GM19452 (cell line): ENCODE data around the gene FAR1.
"Not testable (repeated sequence)": the region's sequence is repeated elsewhere in the genome, so short reads cannot be mapped to it uniquely, and the experiment has no call there.

Experiments used
- ATAC-seq: cut with Tn5 transposase; IDR thresholded peaks from one replicate; pipeline ENCODE4 v1.9.1; 2021; ENCODE audit not compliant: unreplicated experiment

FAR1 gene

DNA sequence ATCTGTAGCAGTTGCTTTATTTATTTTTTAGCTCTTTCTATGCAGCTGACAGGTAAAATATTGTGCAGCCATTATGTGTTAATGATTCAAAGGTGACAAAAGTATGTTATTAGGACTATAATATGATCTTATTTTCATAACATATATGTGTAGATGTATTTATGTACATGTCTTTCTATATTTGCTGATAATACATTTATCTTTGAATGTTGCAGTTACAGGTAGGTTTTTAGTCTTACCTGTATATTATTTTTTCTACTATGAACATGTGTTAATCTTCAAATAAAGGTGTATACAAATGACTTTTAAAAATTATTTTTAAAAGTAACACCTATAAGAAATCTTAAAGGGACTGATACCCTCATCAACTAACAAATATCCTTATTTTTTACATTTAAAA, 33.6 kb downstream of the FAR1 start:
- no peak for ATAC-seq

DNA sequence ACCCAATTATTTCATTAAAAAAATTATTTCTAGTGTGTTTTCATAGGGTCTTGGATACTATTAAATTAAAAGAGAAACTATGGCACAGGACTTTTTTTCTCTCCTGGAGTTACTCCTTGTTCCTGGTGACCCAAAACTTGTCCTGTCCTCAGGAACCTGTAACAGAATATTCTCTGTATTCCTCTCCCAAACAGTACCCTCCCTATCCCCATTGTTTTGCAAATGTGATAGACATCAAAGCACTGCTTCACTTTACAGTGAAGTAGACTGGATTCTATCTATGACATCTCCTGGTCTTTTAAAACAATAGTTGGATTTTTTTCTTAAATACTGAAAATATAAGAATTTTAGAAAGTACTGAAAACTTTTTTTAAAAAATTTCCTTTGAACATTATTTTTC, 37.2 kb downstream of the FAR1 start:
- no peak for ATAC-seq

DNA sequence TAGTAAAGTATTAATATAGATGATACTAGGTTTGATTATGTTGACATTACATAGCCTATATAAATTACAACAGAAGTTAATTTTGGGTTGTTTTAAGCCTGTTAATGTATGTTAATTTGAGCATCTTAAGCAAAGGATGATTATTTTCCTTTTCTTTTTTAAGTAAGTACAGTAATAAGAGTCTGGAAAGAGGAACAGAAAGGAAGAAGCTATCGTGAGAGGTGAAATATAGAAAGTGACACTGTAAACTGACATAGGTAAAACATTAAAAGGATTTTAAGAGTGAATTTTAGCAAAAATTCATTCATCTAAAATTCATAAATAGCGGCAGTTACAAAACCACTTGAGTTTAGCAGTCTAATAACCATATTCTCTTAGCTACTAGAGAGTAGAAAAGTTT, 45.5 kb downstream of the FAR1 start:
- no peak for ATAC-seq

DNA sequence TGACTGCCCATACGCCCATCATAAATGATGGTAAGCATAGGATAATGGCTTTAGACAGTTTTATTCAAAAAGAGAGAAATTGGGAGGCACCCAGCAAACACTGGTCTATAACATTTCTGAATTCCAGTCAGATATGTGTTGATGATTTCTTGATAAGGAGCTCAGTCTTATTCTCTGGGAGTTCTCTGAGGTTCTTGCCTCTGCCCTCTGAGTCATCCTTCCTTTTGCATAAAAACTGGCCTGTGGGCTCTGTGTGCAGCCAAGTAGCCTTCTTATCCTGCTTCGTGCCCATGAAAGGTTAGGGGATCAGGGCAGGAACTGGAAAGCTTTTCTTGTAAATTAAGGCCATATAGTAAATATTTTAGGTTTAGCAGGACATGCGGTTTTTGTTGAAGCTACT, 48.9 kb downstream of the FAR1 start:
- ATAC-seq, result no peak

DNA sequence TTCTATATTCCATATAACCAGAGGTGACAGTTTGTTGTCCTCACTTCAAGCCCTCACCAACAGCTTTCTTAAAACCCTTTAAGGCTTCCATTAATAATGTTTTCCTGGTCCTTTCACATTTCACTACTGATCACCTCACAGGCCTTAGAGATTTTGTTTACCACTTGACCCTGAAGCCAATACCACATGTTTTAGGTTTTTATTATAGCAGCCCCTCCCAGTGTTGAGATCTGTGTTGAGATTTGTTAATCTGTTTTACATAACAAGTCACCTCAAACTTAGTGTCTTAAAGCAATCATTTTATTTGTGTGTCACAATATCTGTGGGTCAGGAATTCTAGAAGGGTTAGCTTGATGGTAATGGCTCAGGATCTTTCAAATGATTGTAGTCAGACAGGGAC, 49.9 kb downstream of the FAR1 start:
- no peak for ATAC-seq

DNA sequence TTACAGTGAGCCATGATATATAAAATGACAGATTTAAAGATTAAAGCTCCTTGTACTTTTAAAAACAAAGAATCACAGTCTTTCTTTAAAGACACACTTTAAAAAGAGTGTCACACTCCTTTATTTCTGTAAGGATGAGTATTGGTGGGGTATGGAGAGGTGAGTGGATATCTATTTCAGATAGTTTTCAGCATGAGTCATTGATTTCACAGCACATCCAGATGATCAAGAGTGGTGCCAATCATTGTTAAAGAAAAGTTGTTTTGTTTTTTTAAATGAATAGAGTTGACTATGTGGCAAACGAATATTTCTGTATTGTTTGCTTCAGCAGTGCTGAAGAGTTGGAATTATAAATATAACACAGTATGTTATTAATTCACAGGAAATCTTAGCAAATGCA, 52.5 kb downstream of the FAR1 start:
- no peak for ATAC-seq

DNA sequence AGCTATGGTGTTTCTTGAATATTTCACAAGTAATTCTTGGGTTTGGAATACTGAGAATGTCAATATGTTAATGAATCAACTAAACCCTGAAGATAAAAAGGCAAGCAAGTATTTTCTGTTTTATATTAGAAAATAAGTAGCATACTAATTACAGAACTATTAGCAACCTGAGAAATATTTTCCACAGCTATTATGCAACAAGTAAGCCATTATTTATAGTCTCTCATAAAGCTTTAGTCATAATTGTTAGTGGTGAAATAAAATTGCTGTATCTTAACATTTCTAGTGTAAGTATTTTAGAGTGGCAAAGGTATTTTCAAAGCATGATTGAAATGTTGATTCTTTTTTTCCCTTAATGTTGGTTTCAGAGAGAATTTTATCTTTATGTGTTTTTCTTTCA, 53.3 kb downstream of the FAR1 start:
- ATAC-seq, result no peak

DNA sequence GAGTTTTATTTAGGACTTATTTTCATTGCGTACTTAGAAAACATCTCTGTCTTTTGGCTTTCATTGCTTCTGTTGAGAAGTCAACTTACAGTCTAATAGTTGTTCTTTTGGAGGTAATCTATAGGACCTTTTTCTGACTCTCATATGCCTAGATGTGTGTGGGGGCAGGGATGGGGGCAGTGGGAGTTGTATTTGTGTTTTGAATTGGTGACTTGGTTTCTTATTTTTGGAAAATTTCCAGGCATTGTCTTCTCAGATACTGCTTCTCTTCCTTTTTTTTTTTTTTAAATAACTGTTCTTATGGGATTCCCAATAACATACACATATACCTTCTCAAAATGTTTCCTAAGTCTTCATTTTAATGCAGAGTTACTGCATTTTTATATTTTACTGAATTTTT, 58.0 kb downstream of the FAR1 start:
- no peak for ATAC-seq

DNA sequence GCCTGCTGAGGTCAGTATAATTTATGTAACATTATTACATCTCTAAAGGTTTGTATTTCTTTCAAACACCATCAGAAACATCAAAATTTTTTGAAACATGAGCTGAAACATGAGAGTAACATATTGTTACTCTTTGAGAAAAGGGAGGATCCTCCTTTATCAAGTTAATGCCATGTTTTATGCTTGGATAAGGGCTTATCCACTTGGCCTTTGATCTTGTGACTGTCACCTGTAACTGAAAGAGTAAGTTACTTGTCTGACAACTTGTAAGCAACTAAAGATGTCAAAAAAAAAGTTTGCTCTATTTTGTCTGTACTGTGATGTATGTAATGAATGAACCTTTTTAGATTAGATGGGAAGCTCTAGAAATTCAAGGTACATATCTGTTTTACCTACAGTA, 59.6 kb downstream of the FAR1 start:
- no peak for ATAC-seq

DNA sequence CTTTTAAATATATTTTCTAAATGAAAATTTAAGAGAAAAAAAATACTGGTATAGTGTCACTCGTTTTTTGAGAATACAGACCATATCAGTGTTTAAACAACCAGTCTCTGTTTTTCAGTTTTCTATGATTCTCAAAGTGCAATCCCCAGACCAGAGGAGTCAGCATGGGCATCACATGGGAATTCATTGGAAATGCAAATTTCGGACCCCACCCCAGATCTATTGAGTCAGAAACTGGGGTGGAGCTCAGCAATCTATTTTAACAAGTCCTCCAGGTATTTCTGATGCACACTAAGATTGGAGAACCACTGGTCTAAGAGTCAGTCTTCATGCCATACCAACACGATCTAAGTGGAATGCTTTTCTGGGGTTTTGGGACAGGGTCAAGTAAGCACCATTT, 66.1 kb downstream of the FAR1 start:
- ATAC-seq, result no peak

DNA sequence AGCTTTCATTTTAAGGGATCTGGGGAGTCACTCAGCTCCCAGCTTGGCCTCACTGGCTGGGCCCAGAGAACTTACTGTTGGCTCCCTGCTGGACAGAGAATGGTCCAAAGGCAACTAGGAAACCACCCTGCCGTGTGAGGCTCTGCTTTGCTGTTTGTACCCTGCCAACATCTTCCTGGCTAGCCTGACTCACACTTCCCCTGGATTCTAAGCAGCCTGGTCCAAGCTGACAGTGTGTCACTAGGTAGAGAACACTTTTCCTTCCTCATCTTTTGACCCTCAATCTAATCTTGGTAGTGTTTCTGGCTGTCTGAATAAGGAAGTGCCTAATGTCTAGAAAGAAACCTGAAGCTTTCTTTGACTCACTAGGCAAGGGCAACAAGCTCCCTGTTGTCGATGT, 76.7 kb downstream of the FAR1 start:
- no peak for ATAC-seq

DNA sequence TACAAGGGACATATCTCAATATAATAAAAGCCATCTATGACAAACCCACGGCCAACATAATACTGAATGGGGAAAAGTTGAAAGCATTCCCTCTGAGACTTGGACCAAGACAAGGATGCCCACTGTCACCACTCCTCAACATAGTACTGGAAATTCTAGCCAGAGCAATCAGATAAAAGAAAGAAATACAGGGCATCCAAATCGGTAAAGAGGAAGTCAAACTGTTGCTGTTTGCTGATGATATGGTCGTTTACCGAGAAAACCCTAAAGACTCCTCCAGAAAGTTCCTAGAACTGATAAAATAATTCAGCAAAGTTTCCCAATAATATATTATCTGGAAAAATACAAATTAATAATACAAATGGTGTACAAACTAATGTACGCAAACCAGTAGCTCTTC, 84.8 kb downstream of the FAR1 start:
- not testable (repeated sequence) for ATAC-seq

DNA sequence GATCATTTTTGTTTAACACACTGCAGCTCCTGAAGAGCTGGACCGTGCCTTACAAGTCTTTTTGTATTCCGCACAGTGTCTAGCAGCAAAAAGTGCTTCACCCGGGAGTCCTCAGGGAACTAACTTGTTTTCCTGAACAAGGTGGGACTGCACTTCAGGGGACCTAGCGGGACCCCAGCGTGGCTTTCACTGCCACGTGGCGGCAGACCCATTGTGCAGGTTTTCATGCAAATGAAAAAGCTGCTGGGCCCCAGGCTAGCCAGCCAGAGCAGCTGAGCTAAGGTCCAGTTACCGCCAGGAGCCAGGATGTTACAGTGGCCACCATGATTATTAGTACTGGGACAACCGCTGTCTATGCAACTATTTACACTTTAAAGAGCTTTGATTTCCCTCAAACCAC, 90.6 kb downstream of the FAR1 start:
- no peak for ATAC-seq

DNA sequence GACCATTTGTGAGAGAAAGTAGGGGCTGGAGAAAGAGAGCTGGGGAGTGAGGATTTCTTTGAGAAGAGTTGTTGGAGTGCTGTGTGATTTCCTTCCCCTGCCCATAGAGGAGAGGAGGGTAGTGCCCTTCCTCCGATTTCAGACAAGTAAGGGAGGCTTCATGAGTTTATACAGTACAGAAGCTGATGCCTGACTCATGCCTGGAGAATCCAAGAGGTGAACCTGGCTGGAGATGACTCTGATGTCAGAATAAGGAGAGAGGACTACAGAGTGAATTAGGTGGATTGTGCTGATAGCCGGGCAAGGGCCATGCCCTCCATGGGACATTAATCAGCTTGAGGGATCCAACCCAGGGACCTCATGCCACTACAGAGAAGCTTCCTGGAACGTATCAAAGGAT, 91.6 kb downstream of the FAR1 start:
- ATAC-seq, result no peak

DNA sequence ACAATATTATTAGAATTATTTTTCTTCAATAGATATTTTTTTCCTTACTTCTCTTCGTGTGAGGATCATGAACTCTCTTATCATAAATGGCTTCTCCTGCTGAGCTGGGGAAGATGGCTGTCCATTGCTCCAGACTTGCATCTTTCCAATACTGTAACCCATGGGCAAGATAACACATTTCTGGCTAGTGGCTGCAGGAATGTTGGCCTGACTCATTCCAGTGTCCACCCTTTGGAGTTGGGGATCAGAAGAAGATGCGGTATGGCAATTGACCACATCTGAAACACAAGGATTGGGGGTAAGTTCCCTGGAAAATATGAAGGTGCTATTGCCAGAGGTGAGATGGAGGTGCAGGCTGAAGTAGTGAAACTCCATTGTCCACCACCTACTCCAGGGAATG, 92.8 kb downstream of the FAR1 start:
- no peak for ATAC-seq

DNA sequence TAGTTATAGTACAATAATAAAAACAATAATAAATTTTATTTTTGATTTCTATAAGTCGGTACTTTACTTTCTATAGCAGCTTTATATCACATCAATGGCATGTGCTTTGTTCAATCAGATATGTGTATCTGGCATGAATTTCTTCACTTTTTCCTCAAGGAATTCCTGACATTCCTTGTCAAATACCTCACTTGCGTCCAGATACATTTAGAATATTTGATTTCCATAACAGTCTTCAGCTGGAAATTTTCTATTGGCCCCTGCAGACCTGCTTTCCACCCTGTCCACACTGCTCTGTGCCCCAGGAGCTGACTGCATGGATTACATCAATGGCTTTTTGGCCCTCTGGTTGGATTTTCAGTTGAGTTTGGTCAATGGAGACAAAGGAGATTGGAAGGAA, 93.2 kb downstream of the FAR1 start:
- ATAC-seq, result no peak

DNA sequence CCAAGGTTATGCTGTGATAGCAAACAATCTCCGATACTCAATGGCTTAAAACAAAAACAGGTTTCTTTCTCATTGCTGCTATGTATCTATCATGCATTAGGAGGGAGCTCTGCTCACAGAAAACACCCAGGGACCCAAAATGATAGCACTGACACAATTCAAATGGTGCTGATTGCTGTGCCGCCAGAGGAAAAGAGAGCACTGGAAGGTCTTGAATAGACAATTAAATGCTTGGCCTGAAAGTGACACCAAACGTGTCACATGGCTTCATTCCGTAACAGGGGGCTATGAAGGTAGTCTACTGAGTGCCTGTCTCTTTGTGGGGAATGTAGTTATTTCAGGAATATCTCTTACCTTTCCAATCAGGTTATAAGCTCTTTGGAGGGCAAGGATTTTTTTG, 94.2 kb downstream of the FAR1 start:
- no peak for ATAC-seq

DNA sequence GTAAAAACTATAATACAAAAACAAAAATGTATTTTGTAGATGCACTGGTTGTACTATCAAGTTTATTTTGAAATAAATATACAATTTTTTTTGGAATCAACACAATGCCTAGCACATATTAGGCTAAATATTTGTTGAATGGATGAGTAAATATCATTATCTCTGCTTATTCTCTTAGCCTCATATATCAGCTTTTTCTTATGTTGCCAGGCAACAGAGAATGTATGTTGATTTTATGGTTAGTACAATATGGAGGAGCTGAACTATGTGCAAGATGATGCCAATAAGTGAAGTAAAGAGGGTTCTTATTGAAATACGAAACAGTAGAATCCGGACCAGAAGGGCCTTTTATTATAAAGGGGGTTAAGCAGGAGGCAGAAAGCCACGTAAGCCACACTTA, 94.9 kb downstream of the FAR1 start:
- no peak for ATAC-seq

DNA sequence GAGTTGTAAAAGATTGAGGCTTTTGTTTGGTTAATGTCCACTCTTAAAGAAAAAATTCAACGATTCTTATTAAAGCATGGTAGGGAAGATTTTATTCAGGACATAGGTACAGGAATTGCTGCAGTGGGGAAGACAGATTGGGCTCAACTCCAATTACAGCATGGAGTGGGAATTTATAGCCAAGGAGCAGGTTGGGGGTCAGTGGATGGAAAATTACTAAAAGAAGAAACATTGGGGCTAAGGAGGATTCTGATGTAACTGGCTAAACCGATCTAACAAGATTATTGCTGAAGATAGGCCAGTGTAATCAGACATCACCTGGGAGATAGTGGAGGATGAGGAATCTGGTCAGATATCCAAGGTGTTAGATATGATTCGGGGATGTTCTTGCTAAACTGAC, 97.4 kb downstream of the FAR1 start:
- ATAC-seq, result no peak

DNA sequence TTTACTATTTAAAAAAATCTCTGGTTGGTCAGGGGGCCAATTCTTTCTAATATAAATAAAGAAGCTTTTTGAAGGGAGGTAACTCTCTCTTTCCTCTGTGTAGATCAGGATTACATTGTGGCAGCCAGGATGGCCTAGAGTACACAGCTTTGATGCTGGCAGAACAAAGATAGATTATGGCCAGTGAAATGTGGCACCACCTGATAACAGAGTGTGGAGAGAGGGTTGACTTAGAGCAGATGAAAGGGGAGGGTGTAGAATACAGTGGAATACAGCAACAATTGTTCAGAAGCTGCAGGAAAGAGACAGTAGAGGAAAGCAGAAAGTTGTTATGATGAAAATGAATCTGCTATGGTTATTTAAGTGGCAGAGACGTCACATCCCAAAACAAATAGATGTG, 99.0 kb downstream of the FAR1 start:
- no peak for ATAC-seq

DNA sequence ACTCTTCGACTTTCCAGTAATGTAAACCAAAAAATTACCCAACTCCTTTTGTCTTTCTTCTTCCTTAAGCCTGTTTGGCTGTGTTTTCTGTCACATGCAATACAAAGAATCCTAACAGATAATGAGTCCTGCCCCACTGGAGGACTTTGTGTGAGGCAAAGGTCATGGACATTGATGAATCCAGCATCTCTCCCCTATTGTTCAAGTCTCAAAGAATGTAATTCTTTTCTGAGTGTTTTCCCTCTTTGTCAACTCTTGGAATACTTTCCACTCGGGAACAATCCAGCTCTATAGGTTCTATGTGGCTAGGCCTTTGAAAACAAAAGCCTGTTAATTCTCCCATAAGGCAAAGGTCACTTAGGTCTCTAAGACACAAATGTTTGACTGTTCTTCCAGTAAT, 100.7 kb downstream of the FAR1 start:
- ATAC-seq, result no peak

DNA sequence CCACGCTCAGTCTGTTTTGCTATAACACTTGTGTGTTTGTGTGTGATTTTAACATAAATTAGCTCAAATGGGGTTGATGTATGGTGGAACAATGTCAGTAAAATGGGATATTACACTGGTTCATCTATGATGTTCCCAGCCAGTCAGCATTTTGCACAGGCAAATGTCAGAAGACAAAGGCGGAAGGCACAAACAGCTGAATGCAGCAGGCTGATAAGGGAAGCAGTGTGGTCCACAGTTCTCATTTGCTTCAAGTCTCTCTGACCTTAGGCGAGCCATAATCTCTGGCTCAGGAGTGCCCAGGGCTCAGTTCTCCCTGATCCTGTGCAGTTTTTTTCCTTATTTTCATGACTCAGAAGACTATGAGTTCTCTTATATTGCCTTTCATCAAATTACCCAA, 102.7 kb downstream of the FAR1 start:
- no peak for ATAC-seq

DNA sequence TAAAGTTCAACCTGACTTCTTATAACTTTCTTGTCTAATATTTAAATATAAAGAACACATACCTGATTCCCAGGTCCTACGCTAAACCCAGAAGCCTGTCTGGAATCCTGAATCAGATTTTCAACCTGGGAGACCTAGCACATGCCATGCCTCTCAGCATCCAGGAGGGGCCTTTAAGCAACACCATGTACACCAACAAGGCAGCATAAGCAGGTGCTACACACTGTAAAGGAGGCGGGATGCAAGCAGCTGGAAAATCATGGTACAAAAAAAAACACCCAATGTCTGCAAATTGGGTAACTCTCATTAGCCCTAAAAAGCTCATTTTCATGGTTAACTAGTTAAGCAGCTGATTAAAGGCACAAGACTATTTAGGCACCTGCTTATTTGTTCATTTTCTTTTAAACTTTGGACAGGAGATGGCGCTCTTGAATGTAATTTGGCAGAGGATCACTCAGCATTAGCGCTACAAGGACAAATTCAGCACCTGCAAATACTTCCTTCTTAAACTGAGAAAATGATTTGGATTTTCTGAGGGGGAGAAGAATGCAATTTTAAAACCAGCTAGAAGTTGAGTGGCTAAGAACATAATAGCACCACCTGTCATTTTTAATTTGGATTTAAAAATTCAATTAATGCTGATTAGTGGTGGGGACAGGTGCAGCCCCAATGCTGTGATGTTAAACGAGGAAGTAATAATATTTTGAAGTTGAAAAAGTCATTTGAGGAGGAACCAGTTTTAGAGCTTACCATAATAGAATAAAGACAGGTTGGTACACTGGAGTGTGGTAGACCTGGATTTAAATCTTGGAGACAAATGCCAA, 104.0 kb downstream of the FAR1 start:
- peak; percentile 81 for ATAC-seq
